HG03571 (cell line): ENCODE results near the gene SLC46A2.

Experiments
- ATAC-seq: cut with Tn5 transposase; IDR thresholded peaks from one replicate; pipeline ENCODE4 v1.9.1; 2021; ENCODE audit not compliant: unreplicated experiment

Gene SLC46A2, protein sequence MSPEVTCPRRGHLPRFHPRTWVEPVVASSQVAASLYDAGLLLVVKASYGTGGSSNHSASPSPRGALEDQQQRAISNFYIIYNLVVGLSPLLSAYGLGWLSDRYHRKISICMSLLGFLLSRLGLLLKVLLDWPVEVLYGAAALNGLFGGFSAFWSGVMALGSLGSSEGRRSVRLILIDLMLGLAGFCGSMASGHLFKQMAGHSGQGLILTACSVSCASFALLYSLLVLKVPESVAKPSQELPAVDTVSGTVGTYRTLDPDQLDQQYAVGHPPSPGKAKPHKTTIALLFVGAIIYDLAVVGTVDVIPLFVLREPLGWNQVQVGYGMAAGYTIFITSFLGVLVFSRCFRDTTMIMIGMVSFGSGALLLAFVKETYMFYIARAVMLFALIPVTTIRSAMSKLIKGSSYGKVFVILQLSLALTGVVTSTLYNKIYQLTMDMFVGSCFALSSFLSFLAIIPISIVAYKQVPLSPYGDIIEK

DNA sequence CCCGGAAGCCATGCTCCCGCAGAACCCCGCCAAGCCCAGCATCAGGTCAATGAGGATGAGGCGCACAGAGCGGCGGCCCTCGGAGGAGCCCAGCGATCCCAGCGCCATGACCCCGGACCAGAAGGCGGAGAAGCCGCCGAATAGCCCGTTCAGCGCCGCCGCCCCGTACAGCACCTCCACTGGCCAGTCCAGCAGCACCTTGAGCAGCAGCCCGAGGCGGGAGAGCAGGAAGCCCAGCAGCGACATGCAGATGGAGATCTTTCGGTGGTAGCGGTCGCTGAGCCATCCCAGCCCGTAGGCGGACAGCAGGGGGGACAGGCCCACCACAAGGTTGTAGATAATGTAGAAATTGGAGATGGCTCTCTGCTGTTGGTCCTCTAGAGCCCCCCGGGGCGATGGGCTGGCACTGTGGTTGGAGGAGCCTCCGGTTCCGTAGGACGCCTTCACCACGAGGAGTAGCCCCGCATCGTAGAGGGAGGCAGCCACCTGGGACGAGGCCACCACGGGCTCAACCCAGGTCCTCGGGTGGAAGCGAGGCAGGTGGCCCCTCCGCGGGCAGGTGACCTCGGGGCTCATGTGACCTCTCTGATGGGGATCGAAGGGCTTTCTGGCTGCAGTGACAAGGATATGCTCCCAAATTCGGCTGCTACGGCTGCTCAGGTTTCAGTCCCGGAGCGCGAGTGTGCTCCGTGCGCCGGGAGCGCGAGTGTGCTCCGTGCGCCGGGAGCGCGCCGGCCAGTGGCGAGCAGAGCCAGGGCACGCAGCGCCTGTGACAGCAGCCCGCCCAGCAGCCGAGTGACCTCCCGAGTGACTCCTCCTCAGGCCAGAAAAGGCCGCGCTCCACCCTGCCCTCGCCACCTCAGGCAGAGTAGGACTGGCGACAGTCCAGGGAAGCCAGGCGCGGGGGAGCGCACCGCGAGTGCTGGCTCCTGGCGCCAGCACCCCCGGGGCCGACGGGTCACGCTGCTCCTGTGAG is at the start of gene SLC46A2:
SLC46A2 (minus strand) TSS at position 771 of the 976 bp plus-strand sequence; CDS start at position 576, 195 bp downstream.
- no peak for ATAC-seq

- ATAC-seq = no peak
Observed at GRCh38 chr9:112939418-112939817, 48.7 kb upstream of the SLC46A2 start.

- ATAC-seq = no peak
Observed at GRCh38 chr9:112933696-112934095, 43.0 kb upstream of the SLC46A2 start.

DNA sequence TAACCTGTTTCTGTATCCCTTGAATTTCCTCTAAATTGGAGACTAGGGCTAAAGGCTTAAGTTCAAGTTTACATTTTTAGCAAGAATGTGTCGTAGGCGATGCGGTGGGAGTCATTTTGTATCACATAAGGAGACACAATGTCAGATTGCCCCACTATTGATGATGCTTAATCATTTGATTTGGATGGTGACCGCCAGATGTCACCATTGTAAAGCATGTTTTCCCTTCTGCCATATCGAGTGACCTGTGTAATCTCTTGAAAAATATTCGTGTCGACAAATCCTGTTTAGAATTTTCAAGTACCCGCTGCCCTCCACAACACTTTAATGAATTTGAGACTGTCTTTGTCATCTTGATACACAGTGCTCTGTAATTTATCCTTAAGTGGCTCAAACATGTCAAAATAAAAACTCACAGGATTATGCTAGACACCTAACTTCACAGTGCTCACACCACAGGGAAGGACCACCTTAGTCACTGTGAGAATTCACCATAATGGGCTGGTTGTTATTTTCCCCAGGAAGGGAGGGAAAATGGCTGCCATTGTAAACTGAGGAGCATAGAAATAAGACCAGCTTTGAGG is 34.5 kb upstream of the SLC46A2 start:
- no peak for ATAC-seq

DNA sequence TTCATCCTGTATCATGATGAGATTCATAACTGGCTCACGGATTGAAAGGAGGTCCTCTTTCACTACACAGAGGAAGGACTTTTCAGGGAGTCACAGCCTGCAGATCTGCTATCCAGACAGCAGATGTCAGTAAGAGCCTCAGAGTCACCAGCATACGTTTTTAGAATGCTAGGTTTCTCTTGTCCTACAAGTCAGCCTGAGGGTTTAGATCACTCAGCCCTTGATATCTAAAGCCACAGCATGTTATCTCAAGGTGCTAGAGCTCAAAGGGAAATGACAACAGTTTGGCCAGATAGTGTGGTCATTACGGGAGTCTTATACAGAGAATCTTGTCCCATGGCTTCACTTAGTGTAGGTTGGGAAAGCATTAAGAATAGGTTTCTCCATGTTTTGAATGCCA is 30.9 kb upstream of the SLC46A2 start:
- no peak for ATAC-seq

- ATAC-seq = no peak
Observed at GRCh38 chr9:112917987-112918362, 27.3 kb upstream of the SLC46A2 start.

DNA sequence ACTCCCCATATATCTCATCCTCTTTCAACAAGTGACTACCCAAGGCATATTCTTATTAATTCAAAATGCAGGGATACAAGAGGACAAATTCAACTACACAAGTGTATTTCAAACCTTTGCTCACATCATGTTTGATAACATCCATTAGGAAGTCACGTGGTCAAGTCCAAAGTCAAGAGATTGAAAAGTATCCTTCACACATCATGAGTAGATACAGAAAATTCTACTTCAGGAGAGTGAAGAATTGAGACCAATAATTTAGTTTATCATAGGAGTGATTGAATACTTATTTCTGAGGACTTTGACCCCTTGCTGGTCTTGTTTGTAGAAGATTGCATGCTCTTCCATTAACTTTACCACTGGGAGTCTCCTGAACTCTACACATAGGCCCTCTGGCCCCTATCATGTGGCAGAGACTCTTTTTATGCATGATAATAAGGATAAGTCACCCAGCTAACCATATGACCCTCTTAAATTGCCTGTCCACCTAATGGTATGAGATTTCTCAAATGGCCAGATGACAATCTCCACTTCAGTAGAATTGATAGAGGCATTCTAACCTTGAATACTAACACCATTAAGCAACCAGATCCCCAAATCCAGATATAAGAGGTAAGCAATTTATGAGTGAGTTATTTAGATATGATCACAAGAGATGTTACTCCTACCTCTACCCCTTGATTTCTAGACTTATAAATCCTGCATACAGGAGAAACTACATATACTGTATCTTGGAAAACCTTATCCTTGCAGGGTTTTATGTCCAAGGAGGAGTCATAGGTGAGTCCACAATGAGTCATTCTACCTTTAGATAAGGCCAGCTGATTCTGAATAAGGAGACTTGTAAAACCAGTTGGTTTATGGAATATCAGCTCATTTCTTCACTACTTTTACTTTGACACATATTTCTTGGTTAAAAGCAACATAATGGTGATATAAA is 26.6 kb upstream of the SLC46A2 start:
- ATAC-seq = no peak

GRCh38 chr9:112914524-112914923 is 23.8 kb upstream of the SLC46A2 start:
- no peak for ATAC-seq

DNA sequence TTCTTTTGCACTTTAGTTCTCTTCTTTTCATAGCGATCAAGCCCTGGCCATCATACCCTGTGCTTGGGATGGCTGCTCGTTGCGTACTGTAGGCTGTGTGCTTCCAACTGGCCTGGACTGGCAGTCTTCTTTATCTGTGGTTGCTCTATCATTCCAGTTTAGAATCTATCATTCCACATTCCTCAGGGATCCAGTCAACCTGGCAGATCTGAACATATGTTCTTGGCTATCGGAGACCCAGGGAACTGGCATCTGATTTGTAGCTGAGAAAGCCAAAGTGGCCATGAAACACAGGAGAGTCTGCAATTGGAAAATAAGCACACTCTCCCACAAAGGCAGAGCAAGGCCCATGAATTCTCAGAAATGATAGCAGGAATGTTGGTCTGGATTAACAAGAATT is 22.6 kb upstream of the SLC46A2 start:
- no peak for ATAC-seq

DNA sequence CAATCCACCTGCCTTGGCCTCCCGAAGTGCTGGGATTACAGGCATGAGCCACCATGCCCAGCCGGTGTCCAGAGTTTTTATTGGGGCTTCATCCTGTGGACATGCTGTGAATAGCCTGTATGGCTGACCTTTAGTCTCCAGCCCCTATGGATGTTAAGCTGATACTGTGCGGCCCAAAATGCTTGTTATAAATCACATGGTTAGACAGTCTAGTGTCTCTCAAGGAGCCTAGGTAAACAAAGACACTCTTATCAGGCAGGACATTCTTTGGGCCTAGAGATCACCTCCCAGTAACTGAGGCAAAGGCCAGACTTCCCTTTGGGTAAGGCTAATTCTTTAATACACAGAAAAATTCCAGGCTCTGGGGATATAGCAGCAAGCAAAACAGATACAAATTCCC is 22.0 kb upstream of the SLC46A2 start:
- ATAC-seq = no peak

GRCh38 chr9:112911736-112912135 is 21.1 kb upstream of the SLC46A2 start:
- no peak for ATAC-seq

DNA sequence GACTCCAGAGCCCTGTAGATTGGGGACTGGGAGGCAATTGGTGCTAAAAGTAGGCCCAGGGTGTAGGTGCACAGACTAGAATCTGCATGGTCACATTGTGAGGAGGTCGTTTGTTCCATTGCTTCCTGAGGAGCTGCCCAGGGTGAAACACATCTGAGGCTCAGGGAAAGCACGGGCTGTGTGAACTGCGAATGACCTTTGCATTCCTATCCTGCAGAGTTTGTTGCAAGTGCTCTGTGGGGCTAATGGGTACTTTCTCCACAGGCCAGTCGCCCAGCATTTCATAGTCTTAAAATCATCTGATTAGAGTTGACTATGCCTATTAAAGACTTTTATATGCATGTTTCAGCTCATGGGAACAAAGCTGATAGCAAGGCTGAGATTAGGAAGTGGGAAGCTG is 14.4 kb upstream of the SLC46A2 start:
- no peak for ATAC-seq

DNA sequence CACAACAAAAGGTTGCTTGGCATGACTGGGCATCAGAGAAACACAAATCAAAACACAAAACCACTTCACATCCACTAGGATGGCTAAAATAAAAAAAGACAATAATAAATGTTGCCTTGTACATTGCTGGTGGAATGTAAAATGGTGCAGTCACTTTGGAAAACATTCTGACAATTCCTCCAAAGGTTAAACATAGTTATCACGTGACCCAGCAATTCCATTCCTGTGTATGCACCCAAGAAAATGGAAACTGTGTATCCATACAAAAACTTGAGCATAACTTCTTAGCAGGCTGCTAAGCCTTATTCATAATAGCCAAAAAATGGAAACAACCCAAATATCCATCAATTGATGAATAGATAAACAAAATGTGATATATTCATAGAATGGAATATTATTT is 10.2 kb upstream of the SLC46A2 start:
- no peak for ATAC-seq

DNA sequence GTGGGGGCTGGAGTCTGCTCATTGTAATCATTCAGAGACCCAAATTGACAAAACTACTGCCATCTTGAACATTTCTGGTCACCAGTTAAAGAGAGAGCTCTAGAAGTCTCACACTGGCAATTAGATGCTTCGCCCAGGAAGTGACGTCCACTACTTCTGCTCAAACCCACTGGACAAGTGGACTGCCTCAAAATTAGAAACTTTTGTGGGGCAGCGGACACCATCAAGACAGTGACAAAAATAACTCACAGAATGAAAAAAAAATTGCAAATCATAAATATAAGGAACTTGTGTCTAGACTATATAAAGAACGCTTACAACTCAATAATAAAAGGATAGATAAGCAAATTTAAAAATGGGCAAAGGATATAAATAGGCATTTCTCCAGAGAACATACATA is 9.8 kb upstream of the SLC46A2 start:
- no peak for ATAC-seq

GRCh38 chr9:112898872-112899311 is 8.2 kb upstream of the SLC46A2 start:
- no peak for ATAC-seq

- ATAC-seq = no peak
Observed at GRCh38 chr9:112896131-112896530, 5.5 kb upstream of the SLC46A2 start.

DNA sequence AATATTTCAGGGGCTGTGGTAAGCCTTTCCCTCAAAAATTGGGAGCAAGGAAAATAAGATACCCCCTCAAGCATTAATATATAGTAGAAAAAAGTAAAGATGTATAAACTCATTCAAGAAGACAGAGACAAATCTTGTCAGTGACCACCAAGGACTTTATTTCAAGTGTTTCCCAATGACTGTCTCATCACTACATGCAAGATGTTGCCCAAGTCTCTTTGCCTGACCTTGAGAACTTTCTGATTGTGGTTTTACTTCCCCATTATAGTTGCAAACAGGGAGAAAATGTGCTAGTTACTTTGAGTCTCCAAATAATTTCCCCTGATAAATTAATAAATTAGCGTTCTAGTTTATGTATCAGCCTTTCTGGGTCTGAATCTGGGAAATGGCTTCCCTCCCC is 4.0 kb upstream of the SLC46A2 start:
- ATAC-seq = no peak

- no peak for ATAC-seq
Observed at GRCh38 chr9:112894041-112894440, 3.4 kb upstream of the SLC46A2 start.

DNA sequence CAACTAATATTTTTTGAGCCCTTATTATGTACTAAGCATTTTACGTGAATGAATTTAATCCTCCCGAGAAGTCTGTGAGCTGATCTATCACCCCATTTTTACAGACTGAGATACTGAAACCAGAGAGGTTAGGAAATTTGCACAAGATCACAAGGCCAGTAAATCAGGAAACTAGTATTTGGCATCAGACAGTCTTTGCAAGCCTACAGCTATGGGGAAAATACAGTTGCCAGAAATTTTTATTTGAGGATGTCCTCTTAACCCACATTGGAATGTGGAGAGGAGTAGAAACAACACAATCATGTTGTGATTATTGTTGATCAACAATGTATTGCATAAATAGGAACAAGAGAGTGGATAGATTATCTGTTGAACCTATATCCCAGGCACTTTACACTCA is 2.3 kb upstream of the SLC46A2 start:
- ATAC-seq = no peak

DNA sequence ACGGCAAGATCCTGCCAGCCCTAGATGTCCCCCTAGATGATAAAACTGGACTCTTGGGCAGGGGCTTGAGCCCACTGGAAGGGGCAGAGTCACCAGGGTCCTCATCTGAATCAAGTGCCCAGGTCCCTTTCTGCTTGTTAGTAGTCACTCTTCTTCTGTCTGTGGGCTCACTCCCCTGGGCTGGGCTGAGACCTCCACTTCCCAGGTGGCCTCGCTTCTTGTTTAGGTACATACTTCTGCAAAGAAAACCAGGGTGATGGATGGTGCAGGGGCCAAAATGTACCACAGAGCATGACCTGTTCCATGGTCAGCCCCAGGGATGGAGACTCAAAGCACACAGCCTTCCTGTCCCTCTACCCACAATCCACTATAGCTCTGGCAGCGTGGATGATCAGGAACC is 845 bp upstream of the SLC46A2 start:
- ATAC-seq = no peak
